ENCODE measurements around the gene SCN1B.
"Not testable (repeated sequence)": the region's sequence is repeated elsewhere in the genome, so short reads cannot be mapped to it uniquely, and the experiment has no call there.

Gene SCN1B

DNA sequence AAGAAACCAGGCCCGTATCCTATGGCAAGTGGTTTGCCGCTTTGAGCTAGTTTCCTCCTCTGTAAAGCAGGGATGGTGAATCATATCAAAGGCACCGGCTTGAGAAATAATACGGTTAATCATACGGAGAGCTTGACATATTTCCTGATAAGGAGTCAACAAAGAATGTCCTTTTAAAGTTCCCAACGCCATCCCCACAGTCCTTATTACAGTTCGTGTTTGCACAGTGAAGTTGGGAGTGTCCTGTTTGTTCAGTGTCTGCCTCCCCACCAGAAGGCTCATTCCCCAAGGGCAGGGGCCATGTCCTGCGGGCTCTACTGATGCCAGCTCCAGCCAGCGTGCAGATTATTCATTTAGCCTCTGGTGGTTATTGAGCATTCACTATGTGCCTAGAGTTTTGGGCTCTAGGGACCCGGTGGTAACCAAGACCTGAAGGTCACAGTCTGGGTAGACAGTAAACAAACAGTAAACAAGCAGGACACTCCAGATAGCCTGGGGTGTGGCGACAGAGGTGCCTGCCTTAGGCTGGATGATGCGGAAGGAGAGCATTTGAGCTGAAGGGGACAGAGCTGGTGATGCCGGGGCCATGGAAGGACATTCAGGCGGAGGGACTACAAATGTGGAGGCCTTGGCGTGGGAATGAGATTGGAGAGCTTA is 23.8 kb upstream of the SCN1B start:
- Histone ChIP-seq H3K4me1 (ENCODE audit: low read length) (no peaks in the 10 kb centered on the region), H3K9me3 (replicated peaks; ENCODE audit: insufficient read depth, low read length) (no peaks in the 10 kb centered on the region), H3K9me2 (replicated peaks; ENCODE audit: insufficient read depth, low read length) (no peaks in the 10 kb centered on the region), H3K4me3 (ENCODE audit: low read length) (no peak overlapping the region), H3F3A (ENCODE audit: insufficient read depth, low read length) (no peaks in the 10 kb centered on the region), H3K36me3 (replicated peaks; ENCODE audit: insufficient read depth, low read length) (no peaks in the 10 kb centered on the region), H2AFZ (ENCODE audit: low read length) (no peak overlapping the region), H3K4me2 (ENCODE audit: low read depth, low read length) (no peak overlapping the region), H3K9ac (ENCODE audit: low read length) (no peak overlapping the region), H3K27me3 (replicated peaks; ENCODE audit: insufficient read depth, low read length) (no peaks in the 10 kb centered on the region), H3K79me2 (ENCODE audit: low read length) (no peaks in the 10 kb centered on the region), H3K27ac (ENCODE audit: low read length) (no peak overlapping the region), H4K20me1 (ENCODE audit: insufficient read depth, low read length) (no peaks in the 10 kb centered on the region)
- TF ChIP-seq EZH2phosphoT487 (IDR thresholded peaks at IDR 0.05; ENCODE audit: low read length): no peak
- TF ChIP-seq EZH2 (optimal IDR thresholded peaks at IDR 0.05; ENCODE audit: low read depth, low read length): no peak
- TF ChIP-seq, protein P1, sequence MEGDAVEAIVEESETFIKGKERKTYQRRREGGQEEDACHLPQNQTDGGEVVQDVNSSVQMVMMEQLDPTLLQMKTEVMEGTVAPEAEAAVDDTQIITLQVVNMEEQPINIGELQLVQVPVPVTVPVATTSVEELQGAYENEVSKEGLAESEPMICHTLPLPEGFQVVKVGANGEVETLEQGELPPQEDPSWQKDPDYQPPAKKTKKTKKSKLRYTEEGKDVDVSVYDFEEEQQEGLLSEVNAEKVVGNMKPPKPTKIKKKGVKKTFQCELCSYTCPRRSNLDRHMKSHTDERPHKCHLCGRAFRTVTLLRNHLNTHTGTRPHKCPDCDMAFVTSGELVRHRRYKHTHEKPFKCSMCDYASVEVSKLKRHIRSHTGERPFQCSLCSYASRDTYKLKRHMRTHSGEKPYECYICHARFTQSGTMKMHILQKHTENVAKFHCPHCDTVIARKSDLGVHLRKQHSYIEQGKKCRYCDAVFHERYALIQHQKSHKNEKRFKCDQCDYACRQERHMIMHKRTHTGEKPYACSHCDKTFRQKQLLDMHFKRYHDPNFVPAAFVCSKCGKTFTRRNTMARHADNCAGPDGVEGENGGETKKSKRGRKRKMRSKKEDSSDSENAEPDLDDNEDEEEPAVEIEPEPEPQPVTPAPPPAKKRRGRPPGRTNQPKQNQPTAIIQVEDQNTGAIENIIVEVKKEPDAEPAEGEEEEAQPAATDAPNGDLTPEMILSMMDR (IDR thresholded peaks at IDR 0.05; ENCODE audit: low read length): no peak
- DNase-seq: no peak

DNA sequence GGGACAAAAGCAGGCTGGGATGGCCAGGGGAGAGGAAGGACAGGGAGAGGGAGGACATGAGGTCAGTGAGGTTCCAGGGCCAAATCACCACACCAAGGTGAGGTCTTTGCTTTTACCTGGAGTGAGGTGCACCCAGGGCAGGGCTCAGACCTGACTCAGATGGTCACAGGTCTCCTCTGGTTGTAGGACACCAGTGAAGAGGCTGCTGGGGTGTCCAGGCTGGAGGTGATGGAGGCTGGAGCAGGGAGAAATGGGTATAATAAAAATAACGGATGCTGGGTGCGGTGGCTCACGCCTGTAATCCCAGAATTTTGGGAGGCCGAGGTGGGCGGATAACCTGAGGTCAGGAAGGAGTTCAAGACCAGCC is 23.3 kb upstream of the SCN1B start:
- Histone ChIP-seq H4K20me1 (ENCODE audit: insufficient read depth, low read length) (no peaks in the 10 kb centered on the region), H3K9me3 (replicated peaks; ENCODE audit: insufficient read depth, low read length) (no peaks in the 10 kb centered on the region), H2AFZ (ENCODE audit: low read length) (no peak overlapping the region), H3K9ac (ENCODE audit: low read length) (no peak overlapping the region), H3K79me2 (ENCODE audit: low read length) (no peaks in the 10 kb centered on the region), H3K36me3 (replicated peaks; ENCODE audit: insufficient read depth, low read length) (no peaks in the 10 kb centered on the region), H3F3A (ENCODE audit: insufficient read depth, low read length) (no peaks in the 10 kb centered on the region), H3K27ac (ENCODE audit: low read length) (no peak overlapping the region), H3K4me2 (ENCODE audit: low read depth, low read length) (no peak overlapping the region), H3K4me3 (ENCODE audit: low read length) (no peak overlapping the region), H3K27me3 (replicated peaks; ENCODE audit: insufficient read depth, low read length) (no peaks in the 10 kb centered on the region), H3K4me1 (ENCODE audit: low read length) (no peaks in the 10 kb centered on the region), H3K9me2 (replicated peaks; ENCODE audit: insufficient read depth, low read length) (no peaks in the 10 kb centered on the region)
- TF ChIP-seq EZH2phosphoT487 (IDR thresholded peaks at IDR 0.05; ENCODE audit: low read length) (no peak), EZH2 (optimal IDR thresholded peaks at IDR 0.05; ENCODE audit: low read depth, low read length) (no peak)
- TF ChIP-seq, protein P1 (IDR thresholded peaks at IDR 0.05; ENCODE audit: low read length): no peak
- DNase-seq: no peak

DNA sequence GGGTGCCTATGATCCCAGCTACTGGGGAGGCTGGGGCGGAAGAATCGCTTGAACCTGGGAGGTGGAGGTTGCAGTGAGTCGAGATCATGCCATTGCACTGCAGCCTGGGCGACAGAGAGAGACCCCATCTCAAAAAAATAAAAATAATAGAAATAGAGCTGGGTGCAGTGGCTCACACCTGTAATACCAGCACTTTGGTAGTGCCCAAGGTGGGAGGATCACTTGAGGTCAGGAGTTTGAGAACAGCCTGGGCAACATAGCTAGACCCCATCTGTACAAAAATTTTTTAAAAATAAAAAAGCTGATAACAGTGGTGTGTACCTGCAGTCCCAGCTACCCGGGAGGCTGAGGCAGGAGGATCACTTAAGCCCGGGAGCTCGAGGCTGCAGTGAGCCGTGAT is 22.8 kb upstream of the SCN1B start:
- not testable (repeated sequence) for H2AFZ ChIP-seq (ENCODE audit: low read length); H3K4me2 ChIP-seq (ENCODE audit: low read depth, low read length); H3K4me1 ChIP-seq (ENCODE audit: low read length); H4K20me1 ChIP-seq (ENCODE audit: insufficient read depth, low read length); H3K9me2 ChIP-seq (replicated peaks; ENCODE audit: insufficient read depth, low read length); H3K4me3 ChIP-seq (ENCODE audit: low read length); H3K9me3 ChIP-seq (replicated peaks; ENCODE audit: insufficient read depth, low read length); H3K9ac ChIP-seq (ENCODE audit: low read length); H3F3A ChIP-seq (ENCODE audit: insufficient read depth, low read length); DNase-seq; H3K27me3 ChIP-seq (replicated peaks; ENCODE audit: insufficient read depth, low read length); H3K79me2 ChIP-seq (ENCODE audit: low read length); H3K27ac ChIP-seq (ENCODE audit: low read length); H3K36me3 ChIP-seq (replicated peaks; ENCODE audit: insufficient read depth, low read length)

DNA sequence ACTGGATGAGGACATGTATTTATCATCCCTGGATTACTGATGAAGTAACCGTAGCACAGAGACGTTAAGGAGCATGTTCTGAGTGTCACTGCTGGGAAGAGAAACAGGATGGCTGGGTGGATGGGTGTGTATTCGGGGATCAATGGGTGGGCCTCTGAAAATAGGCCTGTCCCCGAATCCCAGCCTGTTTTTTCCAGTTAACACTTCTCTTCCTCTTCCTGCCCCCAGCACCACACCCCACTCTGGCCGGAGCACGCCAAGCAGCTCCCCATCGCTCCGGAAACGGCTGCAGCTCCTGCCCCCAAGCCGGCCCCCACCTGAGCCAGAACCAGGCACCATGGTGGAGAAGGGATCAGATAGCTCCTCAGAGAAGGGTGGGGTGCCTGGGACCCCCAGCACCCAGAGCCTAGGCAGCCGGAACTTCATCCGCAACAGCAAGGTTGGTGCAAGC is 21.4 kb upstream of the SCN1B start:
- no peaks in the 10 kb centered on the region for H3K4me1 ChIP-seq (ENCODE audit: low read length)
- H3K4me2 ChIP-seq (ENCODE audit: low read depth, low read length): no peak overlapping the region
- no peak overlapping the region for H2AFZ ChIP-seq (ENCODE audit: low read length)
- H3K27ac ChIP-seq (ENCODE audit: low read length): no peak overlapping the region
- no peaks in the 10 kb centered on the region for H3K27me3 ChIP-seq (replicated peaks; ENCODE audit: insufficient read depth, low read length)
- no peaks in the 10 kb centered on the region for H3F3A ChIP-seq (ENCODE audit: insufficient read depth, low read length)
- H3K9me2 ChIP-seq (replicated peaks; ENCODE audit: insufficient read depth, low read length): no peaks in the 10 kb centered on the region
- TF ChIP-seq, protein P1 (IDR thresholded peaks at IDR 0.05; ENCODE audit: low read length): no peak
- TF ChIP-seq EZH2phosphoT487 (IDR thresholded peaks at IDR 0.05; ENCODE audit: low read length): no peak
- no peak for TF ChIP-seq EZH2 (optimal IDR thresholded peaks at IDR 0.05; ENCODE audit: low read depth, low read length)
- no peak overlapping the region for H3K9ac ChIP-seq (ENCODE audit: low read length)
- no peaks in the 10 kb centered on the region for H3K9me3 ChIP-seq (replicated peaks; ENCODE audit: insufficient read depth, low read length)
- H3K36me3 ChIP-seq (replicated peaks; ENCODE audit: insufficient read depth, low read length): no peaks in the 10 kb centered on the region
- H4K20me1 ChIP-seq (ENCODE audit: insufficient read depth, low read length): no peaks in the 10 kb centered on the region
- DNase-seq: no peak
- no peak overlapping the region for H3K4me3 ChIP-seq (ENCODE audit: low read length)
- no peaks in the 10 kb centered on the region for H3K79me2 ChIP-seq (ENCODE audit: low read length)
